Endothelial cell of umbilical vein (primary cell): Measurements from ENCODE around the gene EPO. TPM values are rescaled to one million over a fixed set of nuclear protein-coding genes. Genes with fewer than 3 reads are reported as not detected.

Source experiments
- BruUV-seq: library from RNA; stranded (reverse); fragments of 400-500 nt; replicated peaks from 2 replicates; lab custom pipeline; 2021; lab: Mats Ljungman, UMichigan
- CTCF ChIA-PET: fragments of 300-600, 350-600 bp; sonication (Branson Sonifier 250); formaldehyde crosslinking; loops from one replicate; lab custom pipeline; 2021; ENCODE audit warnings: antibody characterized with exemption, inconsistent platforms; lab: Charles Lee
- POLR2A ChIA-PET: fragments of 300-600, 350-600 bp; sonication (Branson Sonifier 250); formaldehyde crosslinking; loops from one replicate; lab custom pipeline; 2021; ENCODE audit warnings: antibody characterized with exemption, inconsistent platforms; lab: Charles Lee
- DNase-seq: peaks from one replicate; pipeline ENCODE4 v3.0.0-alpha.2; 2011; ENCODE audit warnings: low read depth, low spot score
- FAIRE-seq: peaks from 2 replicates; lab custom pipeline; 2011; peaks lifted over from hg19 to GRCh38; lab: Jason Lieb, UNC
- H2AFZ ChIP-seq: 2 replicates; pipeline ENCODE4 v1.6.0; 2012; ENCODE audit warnings: low read depth, low read length, control low read depth, inconsistent platforms
- H3K27ac ChIP-seq: 2 replicates; pipeline ENCODE4 v1.5.1; 2011; ENCODE audit warnings: low read depth, mild to moderate bottlenecking, control low read depth, low read length, moderate library complexity; ENCODE audit not compliant: insufficient read depth
- H3K27me3 ChIP-seq, 2 experiments: 2 replicates each; pipeline versions ENCODE4 v1.6.0 to v1.6.1; 2011; ENCODE audit warnings: low read length in 2 of 2, mixed read lengths in 1 of 2; ENCODE audit not compliant: control insufficient read depth in 2 of 2, insufficient read depth in 2 of 2
- H3K36me3 ChIP-seq, 2 experiments: 2 replicates in 1 of 2; 3 replicates in 1 of 2; pipeline ENCODE4 v1.5.1; 2011; ENCODE audit warnings: low read length in 2 of 2, mild to moderate bottlenecking in 1 of 2, moderate library complexity in 1 of 2; ENCODE audit not compliant: control insufficient read depth in 2 of 2, insufficient read depth in 2 of 2; ENCODE audit errors: extremely low read depth in 1 of 2
- H3K4me1 ChIP-seq: 3 replicates; pipeline ENCODE4 v1.5.1; 2011; ENCODE audit warnings: mild to moderate bottlenecking, low read length; ENCODE audit not compliant: control insufficient read depth, insufficient read depth; ENCODE audit errors: extremely low read depth
- H3K4me2 ChIP-seq: 2 replicates; pipeline ENCODE4 v1.6.1; 2011; ENCODE audit warnings: low read length, control low read depth, mixed read lengths; ENCODE audit not compliant: insufficient read depth
- H3K4me3 ChIP-seq, 3 experiments: fragments of 200-600 bp in 1 of 3; sonication (generic), shearing (Covaris generic) in 1 of 3; replicated peaks in 1 of 3; 2 replicates each; pipeline ENCODE4 v1.5.1; 2011 to 2016; ENCODE audit warnings: control low read depth in 3 of 3, low read length in 3 of 3, mild to moderate bottlenecking in 2 of 3, inconsistent platforms in 1 of 3, low read depth in 1 of 3, moderate library complexity in 1 of 3; ENCODE audit not compliant: insufficient read depth in 1 of 3
- H3K79me2 ChIP-seq: 2 replicates; pipeline ENCODE4 v1.6.0; 2012; ENCODE audit warnings: low read length, inconsistent platforms; ENCODE audit not compliant: control insufficient read depth, insufficient read depth
- H3K9ac ChIP-seq: replicated peaks from 2 replicates; pipeline ENCODE3; 2011; ENCODE audit warnings: low read length, control low read depth; ENCODE audit not compliant: insufficient read depth; ENCODE audit errors: extremely low read depth
- H3K9me1 ChIP-seq: replicated peaks from 3 replicates; pipeline ENCODE4 v1.6.0; 2011; ENCODE audit warnings: mild to moderate bottlenecking, low read length; ENCODE audit not compliant: control insufficient read depth, insufficient read depth; ENCODE audit errors: extremely low read depth
- H3K9me3 ChIP-seq: replicated peaks from 2 replicates; pipeline ENCODE4 v1.5.1; 2012; ENCODE audit warnings: low read length, inconsistent platforms; ENCODE audit not compliant: control insufficient read depth, insufficient read depth
- H4K20me1 ChIP-seq: replicated peaks from 2 replicates; pipeline ENCODE3; 2011; ENCODE audit warnings: mild to moderate bottlenecking, low read length; ENCODE audit not compliant: control insufficient read depth, insufficient read depth; ENCODE audit errors: extremely low read depth
- CTCF ChIP-seq, 2 donors: IDR thresholded peaks; 1 replicate in 1 of 2; 2 replicates in 1 of 2; pipeline ENCODE4 v1.5.1; 2011; ENCODE audit warnings: low read length in 2 of 2, mild to moderate bottlenecking in 2 of 2, moderate library complexity in 2 of 2, control low read depth in 1 of 2, inconsistent platforms in 1 of 2, low read depth in 1 of 2; ENCODE audit not compliant: insufficient read depth in 1 of 2; ENCODE audit errors: extremely low read depth in 1 of 2
- EZH2 ChIP-seq: IDR thresholded peaks from 2 replicates; pipeline ENCODE4 v1.6.1; 2012; ENCODE audit warnings: borderline replicate concordance, low read depth, mild to moderate bottlenecking, moderate library complexity, low read length, inconsistent platforms; ENCODE audit not compliant: severe bottlenecking
- FOS ChIP-seq: IDR thresholded peaks from 2 replicates; pipeline ENCODE4 v1.6.1; 2011; ENCODE audit warnings: mild to moderate bottlenecking, low read length, moderate library complexity, borderline replicate concordance; ENCODE audit not compliant: insufficient read depth
- GATA2 ChIP-seq: IDR thresholded peaks from 2 replicates; pipeline ENCODE4 v1.7.0; 2011; ENCODE audit warnings: low read depth, mild to moderate bottlenecking, moderate library complexity, mixed read lengths, low read length; ENCODE audit not compliant: insufficient read length, insufficient read depth
- JUN ChIP-seq: IDR thresholded peaks from 2 replicates; pipeline ENCODE4 v1.6.1; 2011; ENCODE audit warnings: borderline replicate concordance, low read depth; ENCODE audit not compliant: insufficient read length, insufficient read depth
- MAX ChIP-seq: IDR thresholded peaks from 2 replicates; pipeline ENCODE4 v1.6.1; 2011; ENCODE audit not compliant: insufficient read depth, insufficient read length
- MYC ChIP-seq: IDR thresholded peaks from one replicate; pipeline ENCODE4 v1.6.1; 2011; ENCODE audit warnings: mild to moderate bottlenecking, low read depth, low read length
- POLR2A ChIP-seq: IDR thresholded peaks from 2 replicates; pipeline ENCODE4 v1.6.1; 2012; ENCODE audit warnings: low read depth, mild to moderate bottlenecking, control low read depth, low read length
- POLR2AphosphoS5 ChIP-seq: IDR thresholded peaks from 2 replicates; pipeline ENCODE4 v1.6.1; 2012; ENCODE audit warnings: low read depth, mild to moderate bottlenecking, control low read depth, low read length, moderate library complexity; ENCODE audit not compliant: insufficient read depth
- dilution Hi-C: fragments of 300-500 bp; cut with MboI; formaldehyde crosslinking; loops from one replicate; pipeline ENCODE4 v1.15.0; 2019; ENCODE audit warnings: low sequenced_read_pairs; ENCODE audit not compliant: extremely low pct_ligation_motif_present
- intact Hi-C: fragments of 100-400 bp; cut with micrococcal nuclease; formaldehyde crosslinking; loops from one replicate; pipeline ENCODE4 v1.10.0; 2022
- polyA plus RNA-seq, 4 experiments: library from polyadenylated mRNA; depleted of rRNA in 3 of 4; stranded (reverse) in 3 of 4; unstranded in 1 of 4; fragments of >200 nt; gene quantifications; 2 replicates each; pipeline versions ENCODE4 v1.2.1 to v1.2.3, GENCODE V29; 2011 to 2012; ENCODE audit warnings: missing spikeins in 1 of 4
- total RNA-seq: library from RNA; stranded (reverse); gene quantifications from 2 replicates; pipeline ENCODE4 v1.2.3, GENCODE V29; 2021

EPO gene
- total and polyA plus RNA-seq, 2 donors (not counting 3 experiments of a cell fraction or from before 2014, with no cell fraction given): not detected

- CTCF ChIA-PET: interaction anchor here (1.1 to 1.8 kb wide), 3 partner anchors 15 to 132 kb away, joined by 3 to 5 read pairs (median 4); partner anchors contain the start of genes MOSPD3 and POP7
- Histone ChIP-seq H3K4me1 (no peaks in the 10 kb centered on the region), H3K9me3 (no peaks in the 10 kb centered on the region), H3K4me3 (no peak overlapping the region), H4K20me1 (no peaks in the 10 kb centered on the region), H3K79me2 (no peaks in the 10 kb centered on the region), H3K27ac (no peak overlapping the region), H2AFZ (no peak overlapping the region), H3K9me1 (no peaks in the 10 kb centered on the region), H3K36me3 (no peaks in the 10 kb centered on the region), H3K4me2 (no peak overlapping the region), H3K9ac (no peak overlapping the region), H3K27me3 (peaks cover 29 to 31% of the 10 kb centered on the region in 2 experiments)
- DNase-seq: no peak
- no peak for FAIRE-seq
- POLR2A ChIA-PET: no interaction called here
- intact Hi-C loops (no loop called here), dilution Hi-C loops (loop anchor here (25.0 kb wide), 1 partner anchor 116 kb away; the partner anchor contains the start of gene EPHB4)
- TF ChIP-seq POLR2AphosphoS5 (no peak), FOS (no peak), POLR2A (no peak), EZH2 (peak; percentile 75)
- no TSS peak for BruUV-seq
Observed at GRCh38 chr7:100720671-100721504, 620 bp downstream of the EPO start.

GRCh38 chr7:100721505-100721812 lies 1.2 kb downstream of the EPO start:
- Histone ChIP-seq H2AFZ (no peak overlapping the region), H3K79me2 (no peaks in the 10 kb centered on the region), H3K27ac (no peak overlapping the region), H3K9ac (no peak overlapping the region), H3K36me3 (no peaks in the 10 kb centered on the region), H4K20me1 (no peaks in the 10 kb centered on the region), H3K27me3 (peaks cover 29 to 31% of the 10 kb centered on the region in 2 experiments), H3K9me3 (no peaks in the 10 kb centered on the region), H3K4me2 (no peak overlapping the region), H3K9me1 (no peaks in the 10 kb centered on the region), H3K4me1 (no peaks in the 10 kb centered on the region), H3K4me3 (no peak overlapping the region)
- BruUV-seq: no TSS peak
- CTCF ChIA-PET: interaction anchor here (1.1 to 1.8 kb wide), 2 partner anchors 16 to 133 kb away, joined by 4 to 5 read pairs; partner anchors contain the start of gene POP7
- dilution Hi-C loops: loop anchor here (25.0 kb wide), 1 partner anchor 116 kb away; the partner anchor contains the start of gene EPHB4
- POLR2A ChIA-PET: no interaction called here
- TF ChIP-seq POLR2A (no peak), MAX (no peak), EZH2 (no peak), POLR2AphosphoS5 (no peak), JUN (no peak), FOS (no peak), MYC (no peak), CTCF (IDR thresholded peaks at IDR 0.05; ENCODE audit: extremely low read depth in 1 of 2, insufficient read depth in 1 of 2, low read depth in 1 of 2, low read length in 2 of 2) (no peak), GATA2 (no peak)
- intact Hi-C loops: no loop called here
- no peak for DNase-seq
- FAIRE-seq: no peak
